Body of pancreas (tissue), 4 donors: ENCODE data around the gene CIAPIN1.

Source experiments
- POLR2A ChIP-seq, 3 donors: fragments of 450-650 bp; IDR thresholded peaks; one replicate each; pipeline ENCODE4 v1.6.1; 2016; ENCODE audit warnings: antibody characterized with exemption in 3 of 3, mild to moderate bottlenecking in 2 of 3
- TF ChIP-seq, protein P1 (sequence below), 7 experiments: fragments of 450-650 bp in 4 of 7; fragments of 200-600 bp in 3 of 7; sonication (generic) in 3 of 7; IDR thresholded peaks; one replicate each; pipeline ENCODE4 v1.5.1; 2016 to 2019; ENCODE audit warnings: antibody characterized with exemption in 7 of 7

DNA sequence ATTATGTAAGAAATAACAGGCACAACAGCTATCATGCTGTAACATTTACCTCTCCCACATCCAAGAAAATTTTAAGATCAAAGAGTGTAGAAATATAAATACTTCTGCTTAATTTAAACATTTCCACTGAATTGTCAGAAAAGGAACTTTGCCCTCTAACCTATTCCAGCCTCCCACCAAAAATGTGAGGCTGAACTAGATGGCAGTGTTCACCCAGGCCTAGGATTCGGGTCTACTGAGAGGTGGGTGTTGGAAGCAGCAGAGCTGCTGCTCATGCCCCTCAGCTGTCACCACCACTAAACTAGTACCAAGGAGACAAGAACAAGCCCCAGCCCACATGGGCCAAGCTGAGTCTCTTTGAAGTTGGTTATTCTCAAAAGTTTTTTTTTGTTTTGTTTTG, 11.3 kb downstream of the CIAPIN1 start:
- TF ChIP-seq, protein P1, sequence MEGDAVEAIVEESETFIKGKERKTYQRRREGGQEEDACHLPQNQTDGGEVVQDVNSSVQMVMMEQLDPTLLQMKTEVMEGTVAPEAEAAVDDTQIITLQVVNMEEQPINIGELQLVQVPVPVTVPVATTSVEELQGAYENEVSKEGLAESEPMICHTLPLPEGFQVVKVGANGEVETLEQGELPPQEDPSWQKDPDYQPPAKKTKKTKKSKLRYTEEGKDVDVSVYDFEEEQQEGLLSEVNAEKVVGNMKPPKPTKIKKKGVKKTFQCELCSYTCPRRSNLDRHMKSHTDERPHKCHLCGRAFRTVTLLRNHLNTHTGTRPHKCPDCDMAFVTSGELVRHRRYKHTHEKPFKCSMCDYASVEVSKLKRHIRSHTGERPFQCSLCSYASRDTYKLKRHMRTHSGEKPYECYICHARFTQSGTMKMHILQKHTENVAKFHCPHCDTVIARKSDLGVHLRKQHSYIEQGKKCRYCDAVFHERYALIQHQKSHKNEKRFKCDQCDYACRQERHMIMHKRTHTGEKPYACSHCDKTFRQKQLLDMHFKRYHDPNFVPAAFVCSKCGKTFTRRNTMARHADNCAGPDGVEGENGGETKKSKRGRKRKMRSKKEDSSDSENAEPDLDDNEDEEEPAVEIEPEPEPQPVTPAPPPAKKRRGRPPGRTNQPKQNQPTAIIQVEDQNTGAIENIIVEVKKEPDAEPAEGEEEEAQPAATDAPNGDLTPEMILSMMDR (IDR thresholded peaks at IDR 0.05) = no peak
- TF ChIP-seq POLR2A (IDR thresholded peaks at IDR 0.05) = no peak
